ENCODE measurements around the gene PRKCE.

DNA sequence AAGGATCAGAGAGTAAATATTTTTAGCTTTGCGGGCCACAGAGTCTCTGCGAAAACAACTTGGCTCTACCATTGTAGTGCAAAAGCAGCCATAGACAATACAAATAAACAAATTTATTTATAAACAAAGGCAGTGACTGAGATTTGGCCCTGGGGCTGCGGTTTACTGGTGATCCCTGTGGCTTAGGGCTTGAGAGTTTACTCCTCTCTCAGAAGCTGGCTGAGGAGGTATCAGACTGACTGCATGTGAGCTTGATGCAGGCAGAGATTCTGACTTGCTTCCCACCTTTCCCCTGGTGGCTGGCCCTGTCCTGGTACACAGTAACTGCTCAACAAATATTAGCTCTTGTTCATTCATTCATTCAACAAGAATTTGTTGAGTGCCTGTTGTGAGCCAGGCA lies 81.5 kb downstream of the PRKCE start:
- TF ChIP-seq YY1 (IDR thresholded peaks at IDR 0.05; ENCODE audit: insufficient read depth, insufficient read length) (no peak), ZNF274 (IDR thresholded peaks at IDR 0.05; ENCODE audit: low read depth, low read length) (no peak)

Measured in NT2/D1 (cell line).